AG09309 (cell line): ENCODE measurements around the gene ANO10.
"Not testable (repeated sequence)": the region's sequence is repeated elsewhere in the genome, so short reads cannot be mapped to it uniquely, and the experiment has no call there.

ENCODE experiments used
- DNase-seq: peaks from one replicate; pipeline ENCODE4 v3.0.0-alpha.2; 2010; ENCODE audit warnings: low read depth
- H3K4me3 ChIP-seq: 2 replicates; pipeline ENCODE4 v1.5.1; 2011; ENCODE audit warnings: mild to moderate bottlenecking, low read depth, low read length, moderate library complexity; ENCODE audit not compliant: control insufficient read depth
- CTCF ChIP-seq: IDR thresholded peaks from 2 replicates; pipeline ENCODE4 v1.5.1; 2011; ENCODE audit warnings: mild to moderate bottlenecking, low read depth, low read length, inconsistent platforms; ENCODE audit not compliant: insufficient read depth, control insufficient read depth; ENCODE audit errors: missing control alignments

Gene ANO10

GRCh38 chr3:43613976-43614375 lies 7.8 kb downstream of the ANO10 start:
- no peak overlapping the region for H3K4me3 ChIP-seq

GRCh38 chr3:43612419-43612818 lies 9.4 kb downstream of the ANO10 start:
- no peak overlapping the region for H3K4me3 ChIP-seq
- no peak for DNase-seq
- TF ChIP-seq CTCF = no peak

More at GRCh38 chr3:43613976-43614375, 7.8 kb downstream of the ANO10 start:
- TF ChIP-seq CTCF = no peak
- no peak for DNase-seq

- no peak for DNase-seq
Observed at GRCh38 chr3:43609406-43609805, 12.4 kb downstream of the ANO10 start.

GRCh38 chr3:43608751-43609150 lies 13.1 kb downstream of the ANO10 start:
- H3K4me3 ChIP-seq = no peak overlapping the region
- DNase-seq = no peak
- no peak for TF ChIP-seq CTCF

More at GRCh38 chr3:43609406-43609805, 12.4 kb downstream of the ANO10 start:
- no peak for TF ChIP-seq CTCF
- H3K4me3 ChIP-seq = no peak overlapping the region

- TF ChIP-seq CTCF = no peak
- DNase-seq = no peak
- H3K4me3 ChIP-seq = no peak overlapping the region
Observed at GRCh38 chr3:43606284-43606683, 15.5 kb downstream of the ANO10 start.

GRCh38 chr3:43599959-43600358 lies 21.9 kb downstream of the ANO10 start:
- not testable (repeated sequence) for DNase-seq, H3K4me3 ChIP-seq

- no peak overlapping the region for H3K4me3 ChIP-seq
- DNase-seq = no peak
- TF ChIP-seq CTCF = no peak
Observed at GRCh38 chr3:43597961-43598360, 23.9 kb downstream of the ANO10 start.

GRCh38 chr3:43596178-43596577 lies 25.6 kb downstream of the ANO10 start:
- not testable (repeated sequence) for DNase-seq, H3K4me3 ChIP-seq

GRCh38 chr3:43595280-43595679 lies 26.5 kb downstream of the ANO10 start:
- not testable (repeated sequence) for DNase-seq, H3K4me3 ChIP-seq

GRCh38 chr3:43593588-43593987 lies 28.2 kb downstream of the ANO10 start:
- not testable (repeated sequence) for DNase-seq, H3K4me3 ChIP-seq

GRCh38 chr3:43591866-43592265 lies 29.9 kb downstream of the ANO10 start:
- not testable (repeated sequence) for DNase-seq, H3K4me3 ChIP-seq
